COLO668 (cell line): ENCODE data around the gene MAFG.

ENCODE experiments used
- DNase-seq: peaks from one replicate; lab custom pipeline; 2025; ENCODE audit not compliant: unreplicated experiment; lab: John Stamatoyannopoulos, UW

Gene MAFG

DNA sequence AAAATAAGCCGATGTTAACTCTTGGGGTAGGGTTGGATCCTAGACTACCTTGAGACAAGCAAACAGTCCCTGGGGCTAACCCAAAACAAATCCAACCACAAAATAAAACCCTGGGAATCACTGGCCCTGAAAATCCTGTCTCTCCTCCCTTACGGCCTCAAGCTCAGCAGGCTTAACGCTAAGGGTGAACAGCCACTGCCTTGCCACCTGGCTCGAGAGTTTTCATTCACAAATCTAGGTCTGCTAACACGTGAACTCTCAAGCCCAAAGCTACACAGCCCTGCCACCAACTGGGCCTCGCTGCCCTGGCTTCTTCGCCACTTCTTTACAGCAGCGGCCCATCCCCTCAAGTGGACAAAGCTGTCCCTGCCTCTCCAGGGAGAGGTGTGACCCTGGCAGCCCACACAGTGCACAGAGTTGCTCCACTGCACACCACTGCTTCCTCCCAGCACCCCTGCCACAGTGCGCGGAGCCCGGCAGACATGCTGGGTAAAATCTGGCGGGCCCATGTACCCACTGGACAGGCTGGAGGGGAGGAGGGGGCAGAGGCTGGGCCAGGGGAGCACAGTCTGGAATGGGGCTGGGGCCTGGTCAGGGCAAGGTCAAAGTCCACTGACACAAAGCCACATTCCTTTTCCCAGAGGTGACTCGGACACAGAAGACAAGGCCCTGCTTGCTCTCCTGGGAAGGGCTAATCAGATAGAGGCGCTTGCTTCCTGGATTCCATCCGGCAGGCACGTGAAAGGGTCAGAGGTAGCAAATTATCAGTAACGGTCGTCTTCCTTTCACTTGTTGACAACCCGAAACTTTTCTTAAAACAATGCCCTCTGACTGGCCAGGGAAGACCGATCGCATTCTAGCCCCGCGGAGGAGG is 17.3 kb downstream of the MAFG start:
- DNase-seq = peak; percentile 21

GRCh38 chr17:81909231-81909630 is 18.3 kb downstream of the MAFG start:
- DNase-seq = no peak

GRCh38 chr17:81908793-81909192 is 18.7 kb downstream of the MAFG start:
- no peak for DNase-seq

- DNase-seq = no peak
These were observed 20.1 kb downstream of the MAFG start for GRCh38 chr17:81907219-81908145.

GRCh38 chr17:81906476-81907218 is 20.9 kb downstream of the MAFG start:
- DNase-seq = peak; percentile 30

- no peak for DNase-seq
These were observed 21.5 kb downstream of the MAFG start for GRCh38 chr17:81905993-81906392.

DNA sequence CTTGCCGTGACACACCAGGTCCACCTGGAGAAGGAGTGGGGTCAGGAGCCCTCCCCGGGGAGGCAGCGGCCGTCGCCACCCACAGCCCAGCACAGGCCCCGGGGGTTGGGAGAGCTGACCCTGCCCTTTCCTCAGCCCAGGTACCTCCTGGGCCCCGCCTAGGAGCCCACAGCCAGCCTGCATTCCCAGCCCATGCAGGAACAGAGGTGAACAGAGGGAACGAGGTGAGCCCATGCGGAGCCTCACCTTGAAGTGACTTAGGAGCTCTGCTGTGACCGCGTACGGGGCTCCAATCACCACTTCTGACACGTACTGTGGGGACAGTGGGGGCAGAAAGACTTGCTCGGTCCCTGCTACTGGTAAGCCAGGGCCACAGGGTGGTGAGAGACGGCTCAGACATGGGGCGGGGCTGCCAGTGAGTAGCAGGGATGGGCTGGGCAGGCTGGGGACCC is 22.1 kb downstream of the MAFG start:
- no peak for DNase-seq

DNA sequence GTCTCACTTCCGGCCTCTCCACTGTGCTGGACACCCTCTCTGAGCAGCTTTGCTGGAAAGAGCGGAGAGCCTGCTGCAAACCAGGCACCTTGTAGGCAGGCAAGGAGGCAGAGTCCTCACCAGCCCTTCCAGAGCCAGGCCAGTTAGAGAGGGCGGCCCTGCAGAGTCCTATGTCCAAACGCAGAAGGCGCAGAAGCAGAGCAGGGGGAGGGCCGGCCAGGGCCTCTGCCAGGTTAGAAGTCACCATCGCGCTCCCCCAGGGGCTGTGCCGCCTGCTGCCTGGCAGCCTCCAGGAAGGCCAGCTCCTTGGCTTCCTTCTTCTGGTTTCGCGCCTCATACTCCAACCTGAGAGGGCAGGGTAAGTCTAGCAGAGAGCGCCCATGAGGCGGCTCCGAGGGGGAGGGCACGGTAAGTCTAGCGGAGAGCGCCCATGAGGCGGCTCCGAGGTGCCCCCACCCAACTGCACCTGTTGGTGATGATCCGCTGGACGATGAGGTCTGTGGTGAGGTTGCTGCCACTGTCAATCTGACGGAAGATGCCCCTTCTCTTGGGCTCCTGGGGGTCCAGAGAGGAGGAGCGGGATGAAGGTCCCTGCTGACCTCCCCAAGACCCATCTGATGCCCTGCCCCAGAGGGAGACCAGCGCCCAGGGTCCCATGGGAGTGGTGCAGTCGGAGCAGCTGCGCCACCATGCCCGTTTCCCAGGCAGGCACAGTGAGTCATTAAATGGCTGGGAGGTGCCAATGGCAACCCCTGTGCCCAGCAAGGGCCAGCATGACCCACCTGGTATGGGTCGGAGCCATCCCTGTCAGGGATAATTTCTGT is 22.7 kb downstream of the MAFG start:
- DNase-seq = no peak

- DNase-seq = no peak
These were observed 23.5 kb downstream of the MAFG start for GRCh38 chr17:81903896-81904599.

DNA sequence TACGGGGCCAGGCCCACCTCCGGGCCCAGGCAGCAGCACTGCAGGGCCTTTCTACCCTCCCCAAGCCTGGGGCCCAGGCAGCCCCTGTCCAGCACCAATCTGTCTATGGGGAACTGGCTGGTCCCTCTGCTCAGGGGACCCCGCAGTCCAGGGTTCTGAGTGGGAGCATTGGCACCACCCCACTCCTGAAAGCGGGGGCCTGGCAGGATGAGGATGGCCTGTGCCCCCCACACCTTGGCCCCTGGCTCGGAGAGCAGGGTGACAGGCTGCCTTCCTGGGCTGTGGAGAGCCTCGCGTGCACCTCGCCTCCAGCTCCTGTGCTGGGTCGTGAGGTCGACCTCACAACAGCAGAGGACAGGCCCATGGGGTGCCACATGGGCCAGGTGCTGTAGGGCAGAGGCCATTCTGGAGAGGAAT is 24.1 kb downstream of the MAFG start:
- no peak for DNase-seq

DNA sequence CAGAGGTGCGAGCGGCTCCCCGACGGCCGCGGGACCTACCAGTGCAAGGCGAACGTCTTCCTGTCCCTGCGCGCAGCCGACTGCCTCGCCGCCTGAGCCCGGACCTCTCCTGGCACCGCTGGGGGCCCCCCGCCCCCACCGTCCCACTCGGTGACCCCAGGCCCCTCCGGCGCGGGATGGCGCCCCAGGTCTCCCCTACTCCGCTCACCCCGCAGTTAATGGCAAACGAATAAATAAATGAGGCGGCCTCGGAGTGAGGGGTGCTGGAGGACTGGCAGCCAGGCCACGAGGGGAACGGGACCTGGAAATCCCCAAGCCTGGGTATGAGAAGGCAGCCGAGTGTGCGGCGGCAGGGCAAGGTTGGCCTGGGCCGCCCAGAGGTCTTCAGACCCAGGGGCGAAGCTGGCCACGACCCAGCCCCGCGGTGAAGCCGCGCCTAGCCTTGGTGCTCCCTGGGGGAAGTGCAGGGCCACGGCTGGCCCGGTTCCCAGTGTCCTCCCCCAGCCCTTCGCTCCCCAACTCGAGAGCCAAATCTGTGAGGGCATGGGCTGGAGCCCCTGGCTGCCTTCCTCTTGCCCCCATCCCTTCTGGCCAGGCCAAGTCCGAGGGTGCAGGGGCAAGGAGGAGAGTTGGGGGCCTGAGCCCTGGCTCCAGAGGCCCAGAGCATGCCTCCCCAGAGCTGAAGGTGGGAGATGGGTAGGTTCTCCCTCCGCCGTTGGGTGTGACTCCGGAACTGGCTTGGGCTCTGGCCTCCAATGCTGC is 24.7 kb downstream of the MAFG start:
- no peak for DNase-seq

DNA sequence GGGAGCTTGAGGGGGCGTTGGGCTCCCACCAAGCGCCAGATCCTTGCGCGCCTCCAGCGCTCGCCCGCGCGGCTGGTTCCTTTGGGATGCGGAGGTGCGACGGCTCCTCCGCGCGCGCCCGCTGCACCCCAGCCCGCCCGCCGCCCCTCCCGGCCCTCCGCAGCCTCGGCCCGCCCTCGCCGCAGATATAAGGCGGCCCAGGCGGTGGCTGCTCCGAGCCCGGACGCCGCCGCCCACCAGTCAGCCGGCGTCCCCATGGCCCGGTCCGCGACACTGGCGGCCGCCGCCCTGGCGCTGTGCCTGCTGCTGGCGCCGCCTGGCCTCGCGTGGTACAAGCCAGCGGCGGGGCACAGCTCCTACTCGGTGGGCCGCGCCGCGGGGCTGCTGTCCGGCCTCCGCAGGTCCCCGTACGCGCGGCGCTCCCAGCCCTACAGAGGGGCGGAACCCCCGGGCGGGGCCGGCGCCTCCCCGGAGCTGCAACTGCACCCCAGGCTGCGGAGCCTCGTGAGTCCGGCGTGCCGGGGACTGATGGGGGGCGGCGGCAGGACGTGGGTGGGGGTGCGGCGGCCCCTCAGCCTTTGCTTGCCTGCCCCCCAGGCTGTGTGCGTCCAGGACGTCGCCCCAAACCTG is 25.4 kb downstream of the MAFG start, which contains the start of gene NPB:
TSS of gene NPB (plus strand) at position 216 of the 630 bp plus-strand sequence. CDS start at position 256, 40 bp downstream.
- peak; percentile 33 for DNase-seq

DNA sequence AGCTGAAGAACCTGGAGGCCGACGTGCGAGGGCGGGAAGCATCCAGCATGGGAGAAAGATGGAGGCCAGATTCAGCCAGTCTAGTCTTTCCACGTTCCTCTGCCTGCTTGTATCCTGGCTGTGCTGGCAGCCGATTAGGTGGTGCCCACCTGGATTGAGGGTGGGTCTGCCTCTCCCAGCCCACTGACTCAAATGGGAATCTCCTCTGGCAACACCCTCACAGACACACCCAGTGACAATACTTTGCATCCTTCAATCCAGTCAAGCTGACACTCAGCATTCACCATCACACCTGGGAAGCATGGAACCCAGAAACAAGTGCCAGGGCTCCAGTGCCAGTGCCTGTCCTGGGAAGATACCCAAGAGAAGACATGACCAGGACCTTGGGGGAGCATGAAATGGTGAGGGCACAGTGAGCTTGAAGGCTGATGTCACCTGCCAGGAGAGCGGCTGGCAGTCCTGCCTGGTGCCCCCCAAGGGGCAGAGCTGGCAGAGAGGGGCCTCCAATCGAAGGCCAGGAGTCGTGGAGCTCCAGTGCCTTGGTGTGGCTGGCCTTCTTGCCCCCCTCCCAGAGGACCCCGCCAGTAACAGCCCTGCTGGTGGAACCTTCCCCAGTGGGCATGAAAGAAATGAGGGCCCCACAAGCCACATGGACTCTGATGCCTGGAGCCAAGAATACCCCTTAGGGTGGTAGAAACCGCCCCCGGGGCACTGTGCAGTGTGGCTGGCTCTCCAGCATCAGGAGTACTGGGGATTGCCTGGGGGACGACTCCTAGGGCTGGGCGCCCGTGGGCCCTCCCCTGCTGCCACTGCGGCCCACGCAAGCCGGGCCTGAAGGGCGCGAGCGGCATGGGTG is 26.1 kb downstream of the MAFG start:
- no peak for DNase-seq

- DNase-seq = no peak
These were observed 27.2 kb downstream of the MAFG start for GRCh38 chr17:81900181-81900820.

GRCh38 chr17:81899514-81900166 is 27.9 kb downstream of the MAFG start:
- DNase-seq = no peak

DNA sequence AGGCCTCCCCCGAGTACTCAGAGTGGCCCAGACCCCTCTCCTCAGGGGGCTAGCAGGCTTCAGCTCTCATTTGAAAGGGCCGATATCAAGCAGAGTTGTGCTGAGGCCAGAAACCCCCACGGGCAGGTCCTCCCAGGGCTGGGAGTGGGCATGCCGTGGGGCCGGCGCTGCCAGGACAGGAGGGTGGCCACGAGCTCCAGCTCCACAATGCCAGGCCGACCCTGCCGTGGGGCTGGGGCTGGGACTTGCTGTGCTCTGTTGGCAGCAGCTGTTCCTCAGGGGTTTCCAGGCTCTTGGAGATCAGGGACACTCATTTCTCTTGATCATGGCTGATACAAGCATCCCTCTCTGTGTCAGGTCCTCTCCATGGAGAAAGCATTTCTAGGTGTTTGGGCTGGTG is 28.6 kb downstream of the MAFG start:
- DNase-seq = no peak
